Raji (cell line): Measurements from ENCODE around the gene OR2T6.

Experiments used
- POLR2A ChIP-seq: IDR thresholded peaks from 2 replicates; pipeline ENCODE4 v1.6.1; 2011; ENCODE audit warnings: low read depth, low read length, control low read depth; ENCODE audit not compliant: insufficient read depth

The OR2T6 gene

GRCh38 chr1:248416226-248416625 is 40.7 kb downstream of the OR2T6 start:
- TF ChIP-seq POLR2A, result no peak

GRCh38 chr1:248417854-248418253 is 42.3 kb downstream of the OR2T6 start:
- TF ChIP-seq POLR2A, result no peak

GRCh38 chr1:248421384-248421783 is 45.8 kb downstream of the OR2T6 start:
- no peak for TF ChIP-seq POLR2A
